Measurements from ENCODE around the gene CD151.

DNA sequence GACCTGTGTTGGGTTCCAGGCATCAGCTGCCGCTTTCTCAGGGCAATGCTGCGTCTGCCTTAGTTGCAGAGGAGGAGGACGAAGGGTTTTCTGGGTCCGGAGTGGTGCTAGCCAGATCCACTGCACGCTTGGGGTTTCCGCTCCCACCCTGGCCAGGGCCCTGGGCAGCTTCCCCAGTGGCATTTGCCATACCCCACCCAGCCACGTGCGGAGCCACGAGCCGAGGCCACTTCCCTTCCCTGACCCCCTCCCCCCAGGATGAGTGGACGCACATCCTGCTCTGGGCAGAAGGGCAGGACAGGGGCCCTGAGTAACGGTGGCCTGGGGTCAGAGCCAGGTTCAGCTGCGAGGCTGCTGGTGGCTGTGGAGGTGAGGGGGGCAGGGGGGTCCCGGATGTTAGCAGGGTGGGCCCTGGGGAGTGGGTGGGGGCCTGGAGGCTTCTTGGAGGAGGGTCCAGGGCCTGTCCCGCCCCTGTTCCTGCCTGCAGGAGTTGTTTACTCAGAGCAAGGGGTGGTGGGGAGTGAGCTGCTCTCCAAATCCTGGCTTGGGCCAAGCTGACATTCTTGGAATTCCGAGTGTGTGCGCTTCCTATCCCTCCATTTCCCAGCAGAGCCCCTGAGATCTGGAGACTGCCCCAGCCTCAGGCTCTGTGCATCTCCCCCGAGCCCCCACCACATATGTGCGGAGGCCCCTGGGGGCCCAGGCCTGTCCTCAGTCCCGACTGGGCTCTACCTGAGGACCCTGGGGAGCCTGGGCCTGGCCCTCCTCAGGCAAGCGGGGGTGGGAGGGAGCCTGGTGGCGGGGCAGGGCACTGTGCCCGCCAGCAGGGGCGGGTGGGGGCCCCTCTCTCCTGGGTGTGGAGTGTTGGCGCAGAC, 11.3 kb downstream of the CD151 start:
- no peak for TF ChIP-seq EZH2 (IDR thresholded peaks at IDR 0.05; ENCODE audit: low read length)
- TF ChIP-seq, protein P1, sequence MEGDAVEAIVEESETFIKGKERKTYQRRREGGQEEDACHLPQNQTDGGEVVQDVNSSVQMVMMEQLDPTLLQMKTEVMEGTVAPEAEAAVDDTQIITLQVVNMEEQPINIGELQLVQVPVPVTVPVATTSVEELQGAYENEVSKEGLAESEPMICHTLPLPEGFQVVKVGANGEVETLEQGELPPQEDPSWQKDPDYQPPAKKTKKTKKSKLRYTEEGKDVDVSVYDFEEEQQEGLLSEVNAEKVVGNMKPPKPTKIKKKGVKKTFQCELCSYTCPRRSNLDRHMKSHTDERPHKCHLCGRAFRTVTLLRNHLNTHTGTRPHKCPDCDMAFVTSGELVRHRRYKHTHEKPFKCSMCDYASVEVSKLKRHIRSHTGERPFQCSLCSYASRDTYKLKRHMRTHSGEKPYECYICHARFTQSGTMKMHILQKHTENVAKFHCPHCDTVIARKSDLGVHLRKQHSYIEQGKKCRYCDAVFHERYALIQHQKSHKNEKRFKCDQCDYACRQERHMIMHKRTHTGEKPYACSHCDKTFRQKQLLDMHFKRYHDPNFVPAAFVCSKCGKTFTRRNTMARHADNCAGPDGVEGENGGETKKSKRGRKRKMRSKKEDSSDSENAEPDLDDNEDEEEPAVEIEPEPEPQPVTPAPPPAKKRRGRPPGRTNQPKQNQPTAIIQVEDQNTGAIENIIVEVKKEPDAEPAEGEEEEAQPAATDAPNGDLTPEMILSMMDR (optimal IDR thresholded peaks at IDR 0.05 in 1 of 3, IDR thresholded peaks at IDR 0.05 in 1 of 3, conservative IDR thresholded peaks at IDR 0.05 in 1 of 3; ENCODE audit: extremely low read depth in 1 of 3, insufficient read depth in 2 of 3, low read length in 3 of 3), result peak in 1 of 3 experiments; percentile 5
